Kidney tubule cell (primary cell): Measurements from ENCODE around the gene SLC25A36.
"Not testable (repeated sequence)": the region's sequence is repeated elsewhere in the genome, so short reads cannot be mapped to it uniquely, and the experiment has no call there.

ENCODE experiments used
- DNase-seq: peaks from one replicate; pipeline ENCODE4 v3.0.0-alpha.2; 2018; ENCODE audit warnings: low spot score

The SLC25A36 gene

GRCh38 chr3:140994861-140995260 lies 53.2 kb downstream of the SLC25A36 start:
- DNase-seq, result not testable (repeated sequence)

- DNase-seq, result no peak
These were observed 54.2 kb downstream of the SLC25A36 start for GRCh38 chr3:140995881-140996280.

GRCh38 chr3:141000027-141000663 lies 58.5 kb downstream of the SLC25A36 start:
- peak; percentile 63 for DNase-seq

GRCh38 chr3:141000686-141001085 lies 59.0 kb downstream of the SLC25A36 start:
- DNase-seq, result peak; percentile 62

- no peak for DNase-seq
These were observed 64.7 kb downstream of the SLC25A36 start for GRCh38 chr3:141006344-141006743.

- DNase-seq, result no peak
These were observed 67.9 kb downstream of the SLC25A36 start for GRCh38 chr3:141009496-141009895.

- peak; percentile 58 for DNase-seq
These were observed 69.8 kb downstream of the SLC25A36 start for GRCh38 chr3:141011232-141011996.

GRCh38 chr3:141011997-141012262 lies 70.3 kb downstream of the SLC25A36 start:
- no peak for DNase-seq

- DNase-seq, result no peak
These were observed 70.9 kb downstream of the SLC25A36 start for GRCh38 chr3:141012571-141012970.

- DNase-seq, result peak; percentile 10
These were observed 73.8 kb downstream of the SLC25A36 start for GRCh38 chr3:141015481-141015880.

GRCh38 chr3:141017366-141018322 lies 76.0 kb downstream of the SLC25A36 start:
- not testable (repeated sequence) for DNase-seq

GRCh38 chr3:141019244-141019643 lies 77.6 kb downstream of the SLC25A36 start:
- no peak for DNase-seq

GRCh38 chr3:141020143-141020830 lies 78.7 kb downstream of the SLC25A36 start:
- peak; percentile 42 for DNase-seq

GRCh38 chr3:141021261-141021660 lies 79.6 kb downstream of the SLC25A36 start:
- no peak for DNase-seq
